Fibroblast of lung (primary cell): ENCODE data around the gene DSG2. TPM values are rescaled to one million over a fixed set of nuclear protein-coding genes. Genes with fewer than 3 reads are reported as not detected.

ENCODE experiments used
- DNase-seq, 2 donors: peaks; one replicate each; pipeline versions ENCODE4 v3.0.0 to v3.0.0-alpha.2; 2010; ENCODE audit warnings: low read depth in 2 of 2
- H2AFZ ChIP-seq: 2 replicates; pipeline ENCODE4 v1.5.1; 2012; ENCODE audit warnings: low read length, control low read depth, inconsistent platforms
- H3K27ac ChIP-seq: 2 replicates; pipeline ENCODE4 v1.5.1; 2011; ENCODE audit warnings: low read length, control low read depth; ENCODE audit not compliant: insufficient read depth
- H3K27me3 ChIP-seq: 2 replicates; pipeline ENCODE4 v1.5.1; 2011; ENCODE audit warnings: mild to moderate bottlenecking, low read length; ENCODE audit not compliant: control insufficient read depth, insufficient read depth
- H3K36me3 ChIP-seq: 2 replicates; pipeline ENCODE4 v1.5.1; 2011; ENCODE audit warnings: low read length; ENCODE audit not compliant: control insufficient read depth, insufficient read depth
- H3K4me1 ChIP-seq: 2 replicates; pipeline ENCODE4 v1.5.1; 2011; ENCODE audit warnings: low read length; ENCODE audit not compliant: control insufficient read depth, insufficient read depth; ENCODE audit errors: extremely low read depth
- H3K4me2 ChIP-seq: 2 replicates; pipeline ENCODE4 v1.5.1; 2011; ENCODE audit warnings: low read length, control low read depth; ENCODE audit not compliant: insufficient read depth; ENCODE audit errors: extremely low read depth
- H3K4me3 ChIP-seq, 4 experiments: fragments of 200-600 bp in 1 of 4; sonication (generic) in 1 of 4; replicated peaks in 1 of 4; 2 replicates each; pipeline ENCODE4 v1.5.1; 2011 to 2016; ENCODE audit warnings: low read length in 4 of 4, low read depth in 3 of 4, mild to moderate bottlenecking in 3 of 4, control low read depth in 2 of 4, inconsistent platforms in 1 of 4, mixed read lengths in 1 of 4; ENCODE audit not compliant: insufficient read depth in 1 of 4; ENCODE audit errors: control extremely low read depth in 1 of 4
- H3K79me2 ChIP-seq: 2 replicates; pipeline ENCODE4 v1.5.1; 2012; ENCODE audit warnings: mild to moderate bottlenecking, low read length, inconsistent platforms; ENCODE audit not compliant: control insufficient read depth, insufficient read depth
- H3K9ac ChIP-seq: 2 replicates; pipeline ENCODE4 v1.5.1; 2011; ENCODE audit warnings: mild to moderate bottlenecking, low read length, control low read depth; ENCODE audit not compliant: insufficient read depth
- H3K9me3 ChIP-seq: 2 replicates; pipeline ENCODE4 v1.5.1; 2012; ENCODE audit warnings: low read depth, low read length; ENCODE audit not compliant: control insufficient read depth, insufficient read depth
- H4K20me1 ChIP-seq: 2 replicates; pipeline ENCODE4 v1.5.1; 2011; ENCODE audit warnings: low read length; ENCODE audit not compliant: control insufficient read depth, insufficient read depth; ENCODE audit errors: extremely low read depth
- CTCF ChIP-seq, 2 donors: IDR thresholded peaks in 1 of 2; conservative IDR thresholded peaks in 1 of 2; 1 replicate in 1 of 2; 2 replicates in 1 of 2; pipeline ENCODE4 v1.5.1; 2011 to 2012; ENCODE audit warnings: low read length in 2 of 2, control low read depth in 1 of 2, inconsistent platforms in 1 of 2, low read depth in 1 of 2, mild to moderate bottlenecking in 1 of 2
- EZH2 ChIP-seq: IDR thresholded peaks from 2 replicates; pipeline ENCODE4 v1.5.1; 2012; ENCODE audit warnings: low read length, control low read depth, mild to moderate bottlenecking; ENCODE audit errors: missing control alignments
- polyA minus RNA-seq: library from RNA; depleted of rRNA, polyadenylated mRNA; stranded (reverse); fragments of >200 nt; gene quantifications from 2 replicates; pipeline ENCODE4 v1.2.3, GENCODE V29; 2011; ENCODE audit warnings: low replicate concordance
- polyA plus RNA-seq, 2 donors: library from polyadenylated mRNA; depleted of rRNA in 1 of 2; stranded (reverse) in 1 of 2; unstranded in 1 of 2; fragments of >200 nt; gene quantifications; 2 replicates each; pipeline ENCODE4 v1.2.1, GENCODE V29; 2011 to 2012; ENCODE audit warnings: missing spikeins in 1 of 2
- total RNA-seq: library from RNA; depleted of rRNA; stranded (reverse); fragments of >200 nt; gene quantifications from 2 replicates; pipeline ENCODE4 v1.2.1, GENCODE V29; 2014

Gene DSG2
- total RNA-seq: 0.33 and 1.0 TPM in 2 replicates
- polyA plus RNA-seq: 1.1 and 1.6 TPM in 2 replicates
- 0.45 and 0.82 TPM in 2 replicates for polyA plus RNA-seq (2012)
- 0.16 and 0.41 TPM in 2 replicates for polyA minus RNA-seq

- Histone ChIP-seq H3K4me2 (peak within 1 kb of the TSS; percentile 68), H4K20me1 (no peaks in the 10 kb centered on the region), H3K4me3 (peak within 1 kb of the TSS in 2 of 4 experiments; percentile 43 to 62), H3K27me3 (peaks cover 9% of the 10 kb centered on the region), H3K36me3 (no peaks in the 10 kb centered on the region), H3K79me2 (no peaks in the 10 kb centered on the region), H3K27ac (no peak within 1 kb of the TSS), H3K9ac (no peak within 1 kb of the TSS), H3K9me3 (no peaks in the 10 kb centered on the region), H3K4me1 (no peaks in the 10 kb centered on the region), H2AFZ (no peak within 1 kb of the TSS)
- peak in 1 of 2 donors; percentile 56 for DNase-seq
- TF ChIP-seq EZH2 (peak; percentile 74), CTCF (conservative IDR thresholded peaks at IDR 0.05 in 1 of 2, IDR thresholded peaks at IDR 0.05 in 1 of 2; ENCODE audit: low read depth in 1 of 2, low read length in 2 of 2) (no peak)
These were observed at the start of gene DSG2 for GRCh38 chr18:31497836-31498573. Gene DSG2, plus strand, starts transcription at chr18:31498177. Its CDS starts 75 bp downstream, at chr18:31498252.

- no peak overlapping the region for H3K9ac ChIP-seq
- no peaks in the 10 kb centered on the region for H3K9me3 ChIP-seq
- no peak for TF ChIP-seq EZH2
- no peak for TF ChIP-seq CTCF (conservative IDR thresholded peaks at IDR 0.05 in 1 of 2, IDR thresholded peaks at IDR 0.05 in 1 of 2; ENCODE audit: low read depth in 1 of 2, low read length in 2 of 2)
- H2AFZ ChIP-seq: no peak overlapping the region
- no peaks in the 10 kb centered on the region for H3K4me1 ChIP-seq
- no peaks in the 10 kb centered on the region for H3K79me2 ChIP-seq
- DNase-seq: peak in 1 of 2 donors; percentile 42
- H3K27ac ChIP-seq: no peak overlapping the region
- H3K36me3 ChIP-seq: no peaks in the 10 kb centered on the region
- H3K27me3 ChIP-seq: no peaks in the 10 kb centered on the region
- H4K20me1 ChIP-seq: no peaks in the 10 kb centered on the region
- H3K4me3 ChIP-seq: no peak overlapping the region
- no peak overlapping the region for H3K4me2 ChIP-seq
These were observed 47.6 kb upstream of the DSG2 start for GRCh38 chr18:31450409-31450808.

GRCh38 chr18:31451625-31452024 lies 46.4 kb upstream of the DSG2 start:
- no peaks in the 10 kb centered on the region for H3K9me3 ChIP-seq
- no peaks in the 10 kb centered on the region for H3K36me3 ChIP-seq
- H3K27me3 ChIP-seq: no peaks in the 10 kb centered on the region
- H3K9ac ChIP-seq: no peak overlapping the region
- H3K4me1 ChIP-seq: no peaks in the 10 kb centered on the region
- H3K4me2 ChIP-seq: no peak overlapping the region
- no peak for DNase-seq
- no peaks in the 10 kb centered on the region for H4K20me1 ChIP-seq
- H3K27ac ChIP-seq: no peak overlapping the region
- no peaks in the 10 kb centered on the region for H3K79me2 ChIP-seq
- H3K4me3 ChIP-seq: no peak overlapping the region
- TF ChIP-seq CTCF (conservative IDR thresholded peaks at IDR 0.05 in 1 of 2, IDR thresholded peaks at IDR 0.05 in 1 of 2; ENCODE audit: low read depth in 1 of 2, low read length in 2 of 2) (no peak), EZH2 (no peak)
- H2AFZ ChIP-seq: no peak overlapping the region
